ENCODE results near the gene GABRQ.

GABRQ gene

GRCh38 chrX:152637649-152638442 is at the start of gene GABRQ:
TSS of gene GABRQ (plus strand) at chrX:152637895. CDS start at chrX:152638203, 308 bp downstream.
- no peak for DNase-seq

GRCh38 chrX:152588206-152588605 is 49.5 kb upstream of the GABRQ start:
- DNase-seq: no peak

GRCh38 chrX:152600853-152601633 is 36.7 kb upstream of the GABRQ start:
- no peak for DNase-seq

GRCh38 chrX:152601848-152602616 is 35.7 kb upstream of the GABRQ start:
- no peak for DNase-seq

GRCh38 chrX:152614791-152615190 is 22.9 kb upstream of the GABRQ start:
- no peak for DNase-seq

GRCh38 chrX:152619897-152620296 is 17.8 kb upstream of the GABRQ start:
- DNase-seq: no peak

GRCh38 chrX:152632445-152633097 is 5.1 kb upstream of the GABRQ start:
- no peak for DNase-seq

GRCh38 chrX:152635941-152636340 is 1.8 kb upstream of the GABRQ start:
- DNase-seq: no peak

GRCh38 chrX:152638443-152638904 is 779 bp downstream of the GABRQ start:
- DNase-seq: no peak

- DNase-seq: no peak
Measured at GRCh38 chrX:152639426-152639825, 1.7 kb downstream of the GABRQ start.

- DNase-seq: no peak
Measured at GRCh38 chrX:152640034-152640818, 2.5 kb downstream of the GABRQ start.

- DNase-seq: no peak
Measured at GRCh38 chrX:152641256-152641875, 3.7 kb downstream of the GABRQ start.

GRCh38 chrX:152641996-152642395 is 4.3 kb downstream of the GABRQ start:
- DNase-seq: no peak

- no peak for DNase-seq
Measured at GRCh38 chrX:152642931-152643564, 5.4 kb downstream of the GABRQ start.

GRCh38 chrX:152646961-152647360 is 9.3 kb downstream of the GABRQ start:
- no peak for DNase-seq

GRCh38 chrX:152647978-152648377 is 10.3 kb downstream of the GABRQ start:
- DNase-seq: no peak

GRCh38 chrX:152652060-152652459 is 14.4 kb downstream of the GABRQ start:
- DNase-seq: no peak

- DNase-seq: no peak
Measured at GRCh38 chrX:152652467-152652866, 14.8 kb downstream of the GABRQ start.

- no peak for DNase-seq
Measured at GRCh38 chrX:152656087-152656486, 18.4 kb downstream of the GABRQ start.

- DNase-seq: no peak
Measured at GRCh38 chrX:152656890-152657289, 19.2 kb downstream of the GABRQ start.

- DNase-seq: no peak
Measured at GRCh38 chrX:152658302-152658701, 20.6 kb downstream of the GABRQ start.

Measured in activated T-cell treated with anti-CD3 and anti-CD28 coated beads for 4 hours (primary cell).